Measurements from ENCODE around the gene STXBP6. TPM values are rescaled to one million over a fixed set of nuclear protein-coding genes. Genes with fewer than 3 reads are reported as not detected.

STXBP6 gene
- total and polyA plus RNA-seq, 10 of the 15 experiments (the other 5 are each of a cell fraction or from before 2014, with no cell fraction given): 1.2 to 47.3 (median 1.9) TPM

- Histone ChIP-seq H3K4me1 (ENCODE audit: control insufficient read depth, insufficient read depth, low read length) (no peaks in the 10 kb centered on the region), H3K27ac (ENCODE audit: control insufficient read depth, insufficient read depth) (no peak overlapping the region), H3K4me3 (no peak overlapping the region), H3K9me3 (replicated peaks; ENCODE audit: control insufficient read depth, insufficient read depth, low read length) (no peaks in the 10 kb centered on the region), H3K36me3 (ENCODE audit: control insufficient read depth in 2 of 2, insufficient read depth in 2 of 2, low read length in 1 of 2) (no peaks in the 10 kb centered on the region), H2AFZ (ENCODE audit: control insufficient read depth, low read depth, low read length) (no peak overlapping the region), H3K27me3 (replicated peaks in 1 of 2; ENCODE audit: control insufficient read depth in 2 of 2, insufficient read depth in 2 of 2, low read length in 1 of 2) (no peaks in the 10 kb centered on the region), H3K79me2 (ENCODE audit: control insufficient read depth, insufficient read depth, low read length) (no peaks in the 10 kb centered on the region), H3K9ac (ENCODE audit: control insufficient read depth, insufficient read depth, low read length) (no peak overlapping the region), H3K4me2 (ENCODE audit: control insufficient read depth, insufficient read depth) (no peak overlapping the region), H4K20me1 (ENCODE audit: control insufficient read depth, insufficient read depth) (no peaks in the 10 kb centered on the region)
- in situ Hi-C loops (cut with MboI): no loop called here
- RAD21 ChIA-PET (ENCODE audit: unreplicated experiment): no interaction called here
- WGBS (ENCODE audit: insufficient coverage, insufficient replicate concordance, low lambda C conversion rate, missing lambda C conversion rate): 36% methylated on average over 2 of the region's 2 CpGs
- CTCF ChIA-PET: interaction anchor here (0.6 to 1.4 kb wide), 3 partner anchors 8 to 40 kb away, joined by 3 to 5 read pairs (median 3); no protein-coding TSS in a partner anchor
- SMC1A ChIA-PET (ENCODE audit: uncharacterized antibody, unreplicated experiment): interaction anchor here (1.1 to 1.7 kb wide), 4 partner anchors 13 to 287 kb away, joined by 3 to 9 read pairs (median 3); no protein-coding TSS in a partner anchor
- no peak for FAIRE-seq
- intact Hi-C loops (cut with micrococcal nuclease; ENCODE audit: unreplicated experiment): no loop called here
- BruUV-seq (replicated peaks): no TSS peak
- POLR2A ChIA-PET: no interaction called here
- no peak for ATAC-seq
- no peak for DNase-seq (ENCODE audit: low read depth, low spot score)
- TF ChIP-seq SUPT20H (IDR thresholded peaks at IDR 0.05; ENCODE audit: borderline replicate concordance, control insufficient read depth, low read depth, low read length): no peak
- TF ChIP-seq FOXK2 (IDR thresholded peaks at IDR 0.05): no peak
- no peak for TF ChIP-seq RBBP5 (conservative IDR thresholded peaks at IDR 0.05)
- TF ChIP-seq ESRRA (IDR thresholded peaks at IDR 0.05; ENCODE audit: low read length): no peak
- no peak for TF ChIP-seq SMC3 (IDR thresholded peaks at IDR 0.05; ENCODE audit: borderline replicate concordance, low read length)
- TF ChIP-seq HDAC2 (IDR thresholded peaks at IDR 0.05): no peak
- no peak for TF ChIP-seq CHD1 (IDR thresholded peaks at IDR 0.05; ENCODE audit: low read depth, low read length)
Measured at GRCh38 chr14:24845851-24846250, 204.1 kb downstream of the STXBP6 start.

- no TSS peak for BruUV-seq (replicated peaks)
- no peaks in the 10 kb centered on the region for H3K36me3 ChIP-seq (ENCODE audit: control insufficient read depth in 2 of 2, insufficient read depth in 2 of 2, low read length in 1 of 2)
- no peaks in the 10 kb centered on the region for H3K27me3 ChIP-seq (replicated peaks in 1 of 2; ENCODE audit: control insufficient read depth in 2 of 2, insufficient read depth in 2 of 2, low read length in 1 of 2)
- CTCF ChIA-PET: interaction anchor here (0.6 to 1.2 kb wide), 3 partner anchors 14 to 32 kb away, joined by 3 to 4 read pairs (median 3); no protein-coding TSS in a partner anchor
- intact Hi-C loops (cut with micrococcal nuclease; ENCODE audit: unreplicated experiment) (no loop called here), in situ Hi-C loops (cut with MboI) (no loop called here)
- SMC1A ChIA-PET (ENCODE audit: uncharacterized antibody, unreplicated experiment): interaction anchor here (1.2 to 5.5 kb wide), 7 partner anchors 12 to 176 kb away, joined by 3 to 28 read pairs (median 8); no protein-coding TSS in a partner anchor
- no peak for FAIRE-seq
- ATAC-seq: no peak
- H3K79me2 ChIP-seq (ENCODE audit: control insufficient read depth, insufficient read depth, low read length): no peaks in the 10 kb centered on the region
- H2AFZ ChIP-seq (ENCODE audit: control insufficient read depth, low read depth, low read length): no peak overlapping the region
- no peaks in the 10 kb centered on the region for H3K9me3 ChIP-seq (replicated peaks; ENCODE audit: control insufficient read depth, insufficient read depth, low read length)
- H3K9ac ChIP-seq (ENCODE audit: control insufficient read depth, insufficient read depth, low read length): no peak overlapping the region
- H3K4me1 ChIP-seq (ENCODE audit: control insufficient read depth, insufficient read depth, low read length): no peaks in the 10 kb centered on the region
- H4K20me1 ChIP-seq (ENCODE audit: control insufficient read depth, insufficient read depth): no peaks in the 10 kb centered on the region
- no peak overlapping the region for H3K4me3 ChIP-seq
- H3K27ac ChIP-seq (ENCODE audit: control insufficient read depth, insufficient read depth): no peak overlapping the region
- no peak for DNase-seq (ENCODE audit: low read depth, low spot score)
- POLR2A ChIA-PET: no interaction called here
- 80% methylated on average over 5 of the region's 5 CpGs for WGBS (ENCODE audit: insufficient coverage, insufficient replicate concordance, low lambda C conversion rate, missing lambda C conversion rate)
- no peak overlapping the region for H3K4me2 ChIP-seq (ENCODE audit: control insufficient read depth, insufficient read depth)
- RAD21 ChIA-PET (ENCODE audit: unreplicated experiment): interaction anchor here (1.5 to 1.7 kb wide), 2 partner anchors 14 to 16 kb away, joined by 3 to 4 read pairs; no protein-coding TSS in a partner anchor
- TF ChIP-seq POLR2AphosphoS2 (IDR thresholded peaks at IDR 0.05; ENCODE audit: low read depth, low read length) (no peak), NBN (IDR thresholded peaks at IDR 0.05) (no peak), ZNF622 (IDR thresholded peaks at IDR 0.05) (no peak), WRNIP1 (IDR thresholded peaks at IDR 0.05; ENCODE audit: borderline replicate concordance, low read depth, low read length) (no peak), SKIL (IDR thresholded peaks at IDR 0.05; ENCODE audit: low read depth, poor library complexity, severe bottlenecking) (no peak), CEBPB (IDR thresholded peaks at IDR 0.05; ENCODE audit: borderline replicate concordance in 1 of 2, low read depth in 2 of 2, low read length in 2 of 2) (no peak), SREBF1 (IDR thresholded peaks at IDR 0.05; ENCODE audit: low read length) (no peak)
Measured at GRCh38 chr14:24844011-24844410, 205.9 kb downstream of the STXBP6 start.
